NT2/D1 (cell line): ENCODE data around the gene PUM1.

Experiments used
- SUZ12 ChIP-seq: IDR thresholded peaks from 2 replicates; pipeline ENCODE4 v1.6.1; 2011; ENCODE audit not compliant: insufficient read length, insufficient read depth; ENCODE audit errors: extremely low read depth
- ZNF274 ChIP-seq: IDR thresholded peaks from 2 replicates; pipeline ENCODE4 v1.6.1; 2011; ENCODE audit warnings: mild to moderate bottlenecking, low read depth, low read length

GRCh38 chr1:31102501-31102950 lies 37.0 kb upstream of the PUM1 start:
- TF ChIP-seq ZNF274 (no peak), SUZ12 (no peak)
